ENCODE data around the gene TSACC. TPM values are rescaled to one million over a fixed set of nuclear protein-coding genes. Genes with fewer than 3 reads are reported as not detected.

The TSACC gene
- not detected in 2 replicates for total RNA-seq

DNA sequence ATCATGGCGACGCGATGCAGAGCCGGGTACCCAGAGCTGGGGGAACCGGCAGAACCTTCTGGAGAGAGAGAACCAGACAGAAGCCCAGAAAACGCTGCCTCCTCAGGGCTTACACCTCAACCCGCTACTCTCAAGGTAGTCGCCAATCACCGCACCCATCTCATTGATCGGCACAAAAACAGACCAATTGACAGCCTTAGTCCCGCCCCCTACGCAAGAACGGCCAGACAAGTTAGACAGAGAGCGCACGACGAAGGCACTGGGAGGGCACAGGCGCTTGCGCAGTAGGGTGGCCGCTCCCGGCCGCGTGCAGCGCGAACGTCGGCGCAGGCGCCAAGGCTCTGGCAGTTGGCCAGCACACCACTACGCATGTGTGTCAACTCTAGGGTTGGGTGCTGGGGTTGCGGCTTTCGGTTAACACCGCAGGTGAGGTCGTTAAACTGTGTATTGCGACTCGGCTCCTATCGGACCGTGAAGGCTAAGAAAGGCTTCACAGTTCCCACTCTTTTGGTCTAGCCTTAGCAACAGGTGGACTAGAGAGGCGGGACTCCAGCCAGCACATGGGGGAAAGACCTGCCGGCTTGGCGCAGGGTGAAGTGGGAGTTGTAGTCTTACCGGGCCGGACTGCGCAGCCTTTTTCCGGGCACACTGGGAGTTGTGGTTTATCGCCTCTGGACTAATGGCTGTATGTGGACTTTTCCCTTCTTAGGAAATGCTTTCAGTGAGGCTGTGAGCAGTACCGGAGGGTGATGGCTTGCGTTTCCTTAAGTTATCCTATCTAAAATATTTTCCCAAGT lies at the start of gene TSACC, which contains the start of gene CCT3:
TSACC (plus strand) TSS at position 347 of the 797 bp plus-strand sequence. CDS start 1,232 bp downstream, outside the sequence.
CCT3 (minus strand) TSS at position 113 of the 797 bp plus-strand sequence; CDS start at position 5, 108 bp downstream.

GRCh38 chr1:156295391-156295947 lies 42.9 kb upstream of the TSACC start, which contains the start of gene GLMP:
TSS of gene GLMP (minus strand) at chr1:156295679. CDS start at chr1:156295645, 34 bp downstream.

GRCh38 chr1:156298852-156299357 lies 39.4 kb upstream of the TSACC start, which contains the start of gene VHLL:
TSS of gene VHLL (minus strand) at chr1:156299307. CDS start at chr1:156299189, 118 bp downstream.

GRCh38 chr1:156368889-156369684 lies 30.8 kb downstream of the TSACC start, which contains the start of gene RHBG:
TSS of gene RHBG (plus strand) at chr1:156369211. CDS start at chr1:156369250, 39 bp downstream.

Other genes with a start within 250 kb of the TSACC start
- 1,149 and 1,765 TPM in 2 replicates for gene LMNA, start 223.8 kb upstream of the TSACC start, total RNA-seq
- gene SEMA4A, start 184.9 kb upstream of the TSACC start, total RNA-seq, result 0.66 and 1.2 TPM in 2 replicates
- gene SLC25A44, start 144.4 kb upstream of the TSACC start, total RNA-seq, result 7.6 and 11.2 TPM in 2 replicates
- 28.9 and 45.6 TPM in 2 replicates for gene PMF1, start 125.5 kb upstream of the TSACC start, total RNA-seq
- gene BGLAP, start 96.3 kb upstream of the TSACC start, total RNA-seq, result 0.11 TPM in 1 of 2 replicates, not detected in the other
- gene PAQR6, start 90.5 kb upstream of the TSACC start, total RNA-seq, result 0.22 and 0.37 TPM in 2 replicates
- 54.8 and 59.2 TPM in 2 replicates for gene SMG5, start 55.7 kb upstream of the TSACC start, total RNA-seq
- gene TMEM79, start 54.2 kb upstream of the TSACC start, total RNA-seq, result 1.3 and 2.5 TPM in 2 replicates
- gene GLMP, start 42.8 kb upstream of the TSACC start, total RNA-seq, result 38.3 and 69.4 TPM in 2 replicates
- gene VHLL, start 39.2 kb upstream of the TSACC start, total RNA-seq, result not detected in 2 replicates
- gene CCT3, start 234 bp upstream of the TSACC start, total RNA-seq, result 385 and 599 TPM in 2 replicates
- not detected in 2 replicates for gene RHBG, start 30.7 kb downstream of the TSACC start, total RNA-seq
- 6.9 and 7.7 TPM in 2 replicates for gene MEF2D, start 162.2 kb downstream of the TSACC start, total RNA-seq
- 27.6 and 83.3 TPM in 2 replicates for gene IQGAP3, start 234.0 kb downstream of the TSACC start, total RNA-seq
- not detected in 2 replicates for gene TTC24, start 241.2 kb downstream of the TSACC start, total RNA-seq